Measurements from ENCODE around the gene ABCA9.
"Not testable (repeated sequence)": the region's sequence is repeated elsewhere in the genome, so short reads cannot be mapped to it uniquely, and the experiment has no call there.

Gene ABCA9

DNA sequence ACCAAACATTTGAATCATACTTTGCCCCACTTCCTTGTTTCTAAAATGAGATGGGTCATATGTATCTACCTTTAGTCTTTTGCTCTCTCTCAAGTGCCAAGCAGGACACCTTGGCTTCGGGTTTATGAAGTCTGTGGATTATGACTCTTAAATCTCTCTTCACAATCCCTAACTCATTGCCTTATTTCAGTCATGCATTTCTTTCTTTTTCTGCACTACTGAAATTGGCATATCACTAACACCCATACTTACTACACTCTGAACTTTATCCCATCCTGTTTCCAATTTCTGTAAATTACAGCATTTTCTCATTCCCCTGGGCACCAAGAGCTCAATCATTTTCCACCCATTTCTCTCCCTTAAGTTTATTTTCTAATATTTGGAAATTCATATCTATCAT is 42.0 kb downstream of the ABCA9 start:
- ATAC-seq (no peak), DNase-seq (no peak)

GRCh38 chr17:69018022-69018615 is 42.6 kb downstream of the ABCA9 start:
- no peak for ATAC-seq
- no peak for DNase-seq

- ATAC-seq = no peak
- DNase-seq = no peak
These were observed 45.1 kb downstream of the ABCA9 start for GRCh38 chr17:69015631-69016030.

- DNase-seq = no peak
- no peak for ATAC-seq
These were observed 47.6 kb downstream of the ABCA9 start for GRCh38 chr17:69012895-69013805.

DNA sequence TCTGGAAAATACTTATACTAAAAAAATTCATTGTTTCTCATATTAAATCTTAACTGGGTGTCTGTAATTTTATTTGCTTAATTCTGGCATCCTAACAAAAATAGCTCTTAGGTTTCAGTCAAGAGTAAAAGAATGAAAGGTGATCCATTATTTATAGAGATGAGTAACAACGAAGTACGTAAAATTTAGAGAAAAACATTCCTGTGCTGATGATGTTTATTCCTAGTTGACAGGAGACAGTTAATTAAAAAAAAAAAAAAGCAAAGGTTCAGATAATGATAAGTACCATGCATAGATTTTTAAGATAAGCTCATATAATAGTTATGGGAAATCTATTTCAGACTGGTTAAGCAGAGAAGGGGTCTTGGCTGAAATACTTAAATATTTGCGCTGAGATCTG is 50.8 kb downstream of the ABCA9 start:
- DNase-seq = no peak
- ATAC-seq = no peak

- not testable (repeated sequence) for ATAC-seq, DNase-seq
These were observed 56.0 kb downstream of the ABCA9 start for GRCh38 chr17:69004759-69005158.

DNA sequence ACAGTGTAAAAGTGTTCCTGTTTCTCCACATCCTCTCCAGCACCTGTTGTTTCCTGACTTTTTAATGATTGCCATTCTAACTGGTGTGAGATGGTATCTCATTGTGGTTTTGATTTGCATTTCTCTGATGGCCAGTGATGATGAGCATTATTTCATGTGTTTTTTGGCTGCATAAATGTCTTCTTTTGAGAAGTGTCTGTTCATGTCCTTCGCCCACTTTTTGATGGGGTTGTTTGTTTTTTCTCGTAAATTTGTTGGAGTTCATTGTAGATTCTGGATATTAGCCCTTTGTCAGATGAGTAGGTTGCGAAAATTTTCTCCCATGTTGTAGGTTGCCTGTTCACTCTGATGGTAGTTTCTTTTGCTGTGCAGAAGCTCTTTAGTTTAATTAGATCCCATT is 61.0 kb downstream of the ABCA9 start:
- ATAC-seq, DNase-seq: not testable (repeated sequence)

- DNase-seq (no peak), ATAC-seq (no peak)
These were observed 67.6 kb downstream of the ABCA9 start for GRCh38 chr17:68993112-68993511.

DNA sequence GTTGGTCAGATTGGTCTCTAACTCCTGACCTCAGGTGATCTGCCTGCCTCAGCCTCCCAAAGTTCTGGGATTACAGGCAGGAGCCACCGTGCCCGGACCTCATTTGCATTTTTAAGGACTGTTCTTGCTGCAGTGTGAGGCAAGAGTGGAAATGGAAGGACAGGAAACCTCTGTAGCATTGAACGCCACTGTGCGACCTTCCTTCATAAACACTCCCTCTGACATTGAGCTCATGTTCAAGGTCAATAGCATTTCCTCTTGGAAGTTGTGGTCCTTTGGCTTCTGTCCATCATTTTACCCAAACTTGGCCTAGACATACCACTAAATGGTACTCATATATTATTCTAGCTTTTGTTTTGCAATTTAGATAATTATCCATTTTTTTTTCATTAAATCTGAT is 72.8 kb downstream of the ABCA9 start:
- DNase-seq = no peak
- ATAC-seq = no peak

GRCh38 chr17:68981288-68981687 is 79.4 kb downstream of the ABCA9 start:
- DNase-seq = no peak

DNA sequence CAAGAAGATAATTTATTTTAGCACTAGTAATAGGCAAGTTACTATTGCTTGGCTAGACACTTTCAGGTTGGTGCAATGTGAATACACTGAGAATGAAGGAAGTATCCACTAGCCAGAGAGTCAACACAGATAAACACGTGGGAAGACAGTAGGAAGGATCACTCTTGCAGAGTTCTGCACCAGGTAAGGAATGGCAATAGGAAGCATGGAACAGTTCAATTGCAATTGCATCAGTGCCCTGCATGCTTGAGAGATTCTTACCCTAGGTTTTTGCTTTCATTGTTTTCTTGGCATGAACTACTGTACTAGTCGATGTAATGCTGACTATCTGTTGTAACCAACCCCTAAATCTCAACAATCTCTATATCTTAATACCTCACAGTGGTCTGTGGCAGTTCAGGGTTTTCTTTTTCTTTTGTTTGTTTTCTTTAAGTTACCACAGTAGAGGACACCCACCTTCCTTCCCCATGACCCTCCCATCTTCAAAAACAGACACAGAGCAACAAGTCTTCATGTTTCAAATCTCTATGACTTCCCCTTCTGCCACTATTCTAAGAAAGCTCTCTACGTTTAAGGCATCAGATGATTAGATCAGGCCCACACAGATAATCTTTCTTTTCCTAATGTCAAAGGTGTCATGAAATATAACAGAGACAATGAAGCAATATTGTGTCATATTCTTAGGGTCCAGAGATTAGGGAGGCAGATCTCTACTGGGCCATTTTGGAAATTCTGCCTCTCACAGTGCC is 87.5 kb downstream of the ABCA9 start:
- no peak for ATAC-seq
- DNase-seq = no peak

More at GRCh38 chr17:68981288-68981687, 79.4 kb downstream of the ABCA9 start:
- no peak for ATAC-seq

DNA sequence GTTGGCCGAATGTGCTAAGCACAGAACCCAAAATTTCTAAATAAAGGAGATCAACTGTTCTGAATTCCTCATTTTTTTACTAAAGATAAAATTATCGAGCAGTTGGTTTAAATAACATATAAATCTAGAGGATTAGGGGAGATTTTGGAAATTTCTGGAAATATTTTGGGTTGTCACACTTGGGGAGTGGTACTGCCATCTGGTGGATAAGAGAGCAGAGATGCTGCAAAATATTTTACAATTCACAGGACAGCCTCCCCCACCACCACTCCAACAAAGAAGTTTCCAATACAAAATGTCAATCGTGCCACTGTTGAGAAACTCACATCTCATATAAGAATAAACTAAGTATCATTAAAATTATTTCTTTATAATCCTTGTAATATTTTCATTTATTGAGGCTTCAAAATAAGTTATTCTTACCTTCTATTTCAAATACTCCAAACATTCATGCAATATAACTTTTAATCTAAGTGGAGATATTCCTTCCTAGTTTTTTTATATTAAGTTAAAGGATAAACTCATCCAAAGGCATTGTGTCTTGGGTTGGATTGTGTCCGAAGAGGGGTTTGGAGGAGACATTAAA is 88.5 kb downstream of the ABCA9 start:
- no peak for ATAC-seq
- no peak for DNase-seq

- no peak for ATAC-seq
- no peak for DNase-seq
These were observed 91.6 kb downstream of the ABCA9 start for GRCh38 chr17:68969101-68969500.

DNA sequence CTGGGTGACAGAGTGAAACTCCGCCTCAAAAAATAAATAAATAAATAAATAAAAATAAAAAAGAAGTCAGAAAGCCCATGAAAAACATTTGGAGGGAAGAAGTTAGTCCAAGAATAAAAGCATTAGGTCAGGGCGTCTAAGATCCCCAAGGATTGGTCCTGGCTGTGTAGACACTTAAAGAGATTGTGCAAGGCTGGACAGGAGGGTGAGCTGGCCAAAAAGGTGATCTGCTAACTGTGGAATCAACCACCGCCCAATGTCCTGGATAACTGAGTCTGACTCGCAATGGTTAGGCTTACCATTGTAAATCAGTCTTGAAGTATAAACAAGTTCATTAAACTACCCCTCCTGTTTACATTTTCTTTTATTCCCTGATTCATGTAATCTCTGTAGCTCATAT is 96.8 kb downstream of the ABCA9 start:
- DNase-seq (no peak), ATAC-seq (no peak)

- no peak for DNase-seq
- no peak for ATAC-seq
These were observed 99.4 kb downstream of the ABCA9 start for GRCh38 chr17:68961214-68961882.

GRCh38 chr17:68959117-68959516 is 101.6 kb downstream of the ABCA9 start:
- ATAC-seq, DNase-seq: not testable (repeated sequence)

DNA sequence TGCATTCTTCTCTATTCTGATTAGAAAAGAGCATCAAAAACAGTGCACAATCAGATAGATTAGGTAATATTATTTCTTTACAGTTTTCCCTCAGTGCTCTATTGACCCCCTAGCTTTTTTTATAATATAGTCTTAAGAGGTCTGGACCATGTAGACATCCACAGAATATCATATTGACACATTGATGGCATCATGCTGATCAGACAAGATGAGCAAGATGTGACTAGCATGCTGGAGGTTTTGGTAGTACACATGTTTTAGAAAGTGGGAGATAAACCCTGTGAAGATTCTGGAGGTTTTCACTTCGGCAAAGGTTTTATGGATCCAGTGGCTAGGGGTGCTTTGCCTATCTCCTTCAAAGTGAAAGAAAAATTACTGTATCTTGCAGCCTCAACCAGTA is 102.8 kb downstream of the ABCA9 start:
- no peak for ATAC-seq
- DNase-seq = no peak

- no peak for ATAC-seq
- DNase-seq = no peak
These were observed 105.4 kb downstream of the ABCA9 start, which contains the start of gene ABCA8 for GRCh38 chr17:68955181-68955841. Gene ABCA8, minus strand, starts transcription at chr17:68955392. Its CDS starts 13,358 bp downstream, at chr17:68942034.

GRCh38 chr17:68954146-68954896 is 106.4 kb downstream of the ABCA9 start:
- DNase-seq = no peak
- ATAC-seq = no peak

- ATAC-seq (no peak), DNase-seq (no peak)
These were observed 107.3 kb downstream of the ABCA9 start for GRCh38 chr17:68953340-68953997.

Data from stimulated activated naive CD8-positive, alpha-beta T cell treated with anti-CD3 and anti-CD28 coated beads, Interleukin-15, Interleukin-2, amounts not matched to agents 100 U/mL and 50 U/mL, for 24 hours (primary cell).